IPS-18c (cell line): ENCODE measurements around the gene CD274.
"Not testable (repeated sequence)": the region's sequence is repeated elsewhere in the genome, so short reads cannot be mapped to it uniquely, and the experiment has no call there.

ENCODE experiments used
- H3K4me3 ChIP-seq: 2 replicates; pipeline ENCODE4 v1.7.0; 2013; ENCODE audit warnings: low read depth, mild to moderate bottlenecking, low read length, moderate library complexity; ENCODE audit not compliant: insufficient read depth
- H3K9me3 ChIP-seq: one replicate; pipeline ENCODE4 v1.6.1; 2013; ENCODE audit warnings: mild to moderate bottlenecking, low read length, moderate library complexity; ENCODE audit not compliant: control insufficient read depth, insufficient read depth

The CD274 gene

GRCh38 chr9:5449521-5450358 lies 602 bp upstream of the CD274 start:
- Histone ChIP-seq H3K9me3 (no peaks in the 10 kb centered on the region), H3K4me3 (peak overlapping the region; percentile 5; the same call in 1 of the 2 replicates)

- Histone ChIP-seq H3K4me3 (no peak overlapping the region), H3K9me3 (no peaks in the 10 kb centered on the region)
Measured at GRCh38 chr9:5452286-5452609, 1.9 kb downstream of the CD274 start.

GRCh38 chr9:5453004-5453403 lies 2.7 kb downstream of the CD274 start:
- no peak overlapping the region for H3K4me3 ChIP-seq
- no peaks in the 10 kb centered on the region for H3K9me3 ChIP-seq

- H3K4me3 ChIP-seq = no peak overlapping the region
- H3K9me3 ChIP-seq = no peaks in the 10 kb centered on the region
Measured at GRCh38 chr9:5453673-5454072, 3.3 kb downstream of the CD274 start.

DNA sequence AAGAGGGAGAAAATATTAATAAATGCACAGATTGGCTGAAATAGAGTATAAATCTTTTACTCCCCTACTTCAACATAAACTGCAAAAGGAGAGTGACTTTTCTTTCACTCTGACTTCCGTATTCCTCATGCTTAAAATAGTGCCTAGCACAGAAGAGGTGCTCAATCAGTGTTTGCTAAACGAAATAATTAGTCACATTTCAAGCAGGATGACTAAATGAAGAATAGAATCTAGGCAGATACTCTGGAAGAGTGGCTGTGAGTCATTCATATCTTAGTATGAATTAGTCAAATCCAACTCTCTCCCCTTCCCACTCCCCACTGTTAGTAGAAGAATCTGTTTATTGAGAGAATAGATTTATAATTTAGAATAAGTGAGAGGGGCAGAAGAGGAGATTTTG lies 4.8 kb downstream of the CD274 start:
- Histone ChIP-seq H3K4me3 (no peak overlapping the region), H3K9me3 (no peaks in the 10 kb centered on the region)

- Histone ChIP-seq H3K9me3 (no peaks in the 10 kb centered on the region), H3K4me3 (no peak overlapping the region)
Measured at GRCh38 chr9:5459289-5459829, 9.0 kb downstream of the CD274 start.

DNA sequence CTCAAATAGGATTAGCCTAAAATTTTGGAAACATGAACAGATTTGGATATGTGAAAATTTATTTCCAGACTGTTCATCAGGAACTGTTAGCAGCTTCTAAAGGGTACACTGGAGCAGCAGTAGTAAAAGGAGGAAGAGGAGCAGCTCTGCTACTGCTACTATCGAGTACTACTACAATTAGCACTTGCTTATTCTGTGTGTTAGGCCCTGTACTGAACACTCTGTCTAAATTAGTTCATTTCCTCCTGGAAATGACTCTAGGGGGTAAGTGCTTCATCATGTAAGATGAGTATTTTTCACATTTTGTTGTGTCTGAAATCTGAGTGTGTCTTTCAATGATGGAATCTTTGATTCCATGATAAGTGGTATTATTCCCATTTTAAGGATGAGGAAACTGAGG lies 9.8 kb downstream of the CD274 start:
- Histone ChIP-seq H3K4me3 (no peak overlapping the region), H3K9me3 (no peaks in the 10 kb centered on the region)

DNA sequence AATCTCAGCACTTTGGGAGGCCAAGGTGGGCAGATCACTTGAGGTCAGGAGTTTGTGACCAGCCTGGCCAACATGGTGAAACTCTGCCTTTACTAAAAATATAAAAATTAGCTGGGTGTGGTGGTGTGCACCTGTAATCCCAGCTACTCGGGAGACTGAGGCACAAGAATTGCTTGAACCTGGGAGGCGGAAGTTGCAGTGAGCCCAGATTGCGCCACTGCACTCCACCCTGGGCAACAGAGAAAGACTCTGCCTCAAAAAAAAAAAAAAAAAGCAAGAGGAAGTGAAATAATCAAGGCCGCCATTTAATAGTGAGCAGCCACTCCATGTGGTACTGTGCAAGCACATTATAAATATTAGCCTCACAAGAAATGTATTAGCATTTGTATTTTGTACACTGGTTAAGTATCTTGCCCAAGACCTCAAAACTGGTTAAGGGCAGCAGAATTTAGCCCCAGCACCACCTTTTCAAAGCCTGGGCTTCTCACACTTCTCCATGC lies 14.5 kb downstream of the CD274 start:
- H3K9me3 ChIP-seq, H3K4me3 ChIP-seq: not testable (repeated sequence)

- Histone ChIP-seq H3K4me3 (no peak overlapping the region), H3K9me3 (no peaks in the 10 kb centered on the region)
Measured at GRCh38 chr9:5466005-5466404, 15.7 kb downstream of the CD274 start.

DNA sequence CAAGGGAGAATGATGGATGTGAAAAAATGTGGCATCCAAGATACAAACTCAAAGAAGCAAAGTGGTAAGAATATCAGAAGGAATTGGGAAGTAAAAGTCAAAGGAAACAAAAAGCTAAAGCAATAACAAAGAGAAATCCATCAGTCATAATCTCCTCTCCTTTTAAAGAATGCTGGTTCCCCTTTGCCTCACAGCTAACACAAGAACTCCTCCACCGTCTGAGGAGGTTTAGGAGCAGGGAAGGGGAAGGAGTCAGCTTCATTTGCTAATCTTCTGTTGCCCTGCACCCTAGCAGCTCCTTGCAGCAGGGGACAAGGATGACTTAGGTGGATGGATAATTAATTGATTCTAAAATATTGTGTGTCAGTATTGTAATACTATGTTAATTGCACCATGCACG lies 16.4 kb downstream of the CD274 start:
- Histone ChIP-seq H3K4me3 (no peak overlapping the region), H3K9me3 (no peaks in the 10 kb centered on the region)

GRCh38 chr9:5468850-5469249 lies 18.5 kb downstream of the CD274 start:
- no peak overlapping the region for H3K4me3 ChIP-seq

GRCh38 chr9:5470122-5470521 lies 19.8 kb downstream of the CD274 start:
- Histone ChIP-seq H3K4me3 (no peak overlapping the region), H3K9me3 (no peaks in the 10 kb centered on the region)

More at GRCh38 chr9:5468850-5469249, 18.5 kb downstream of the CD274 start:
- no peaks in the 10 kb centered on the region for H3K9me3 ChIP-seq

DNA sequence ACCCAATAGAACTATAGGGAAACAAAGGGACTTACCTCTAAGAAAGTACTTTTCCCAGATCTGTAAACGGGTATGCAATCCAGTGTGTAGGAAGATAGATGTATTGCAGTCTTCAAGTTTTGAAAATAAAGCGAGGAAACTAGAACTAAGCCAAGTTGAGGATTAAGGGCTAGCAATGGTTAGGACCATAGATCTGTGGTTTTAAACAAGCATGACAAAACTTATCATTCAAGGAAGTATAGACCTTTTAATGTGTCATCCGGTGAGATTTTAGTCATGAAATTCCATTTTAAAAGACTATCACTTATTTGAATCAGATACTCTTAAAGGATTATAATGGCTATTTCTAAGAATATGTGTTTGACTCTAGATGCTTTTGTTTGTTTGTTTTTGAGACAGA lies 20.5 kb downstream of the CD274 start:
- H3K9me3 ChIP-seq = no peaks in the 10 kb centered on the region
- H3K4me3 ChIP-seq = no peak overlapping the region

DNA sequence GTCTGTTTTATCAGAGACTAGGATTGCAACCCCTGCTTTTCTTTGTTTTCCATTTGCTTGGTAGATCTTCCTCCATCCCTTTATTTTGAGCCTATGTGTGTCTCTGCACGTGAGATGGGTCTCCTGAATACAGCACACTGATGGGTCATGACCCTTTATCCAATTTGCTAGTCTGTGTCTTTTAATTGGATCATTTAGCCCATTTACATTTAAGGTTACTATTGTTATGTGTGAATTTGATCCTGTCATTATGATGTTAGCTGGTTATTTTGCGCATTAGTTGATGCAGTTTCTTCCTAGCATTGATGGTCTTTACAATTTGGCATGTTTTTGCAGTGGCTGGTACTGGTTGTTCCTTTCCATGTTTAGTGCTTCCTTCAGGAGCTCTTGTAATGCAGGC lies 25.3 kb downstream of the CD274 start:
- H3K4me3 ChIP-seq = not testable (repeated sequence)

GRCh38 chr9:5478206-5478605 lies 27.9 kb downstream of the CD274 start:
- Histone ChIP-seq H3K4me3 (no peak overlapping the region), H3K9me3 (peaks cover 8% of the 10 kb centered on the region)

More for the DNA sequence above, 25.3 kb downstream of the CD274 start:
- H3K9me3 ChIP-seq = not testable (repeated sequence)

DNA sequence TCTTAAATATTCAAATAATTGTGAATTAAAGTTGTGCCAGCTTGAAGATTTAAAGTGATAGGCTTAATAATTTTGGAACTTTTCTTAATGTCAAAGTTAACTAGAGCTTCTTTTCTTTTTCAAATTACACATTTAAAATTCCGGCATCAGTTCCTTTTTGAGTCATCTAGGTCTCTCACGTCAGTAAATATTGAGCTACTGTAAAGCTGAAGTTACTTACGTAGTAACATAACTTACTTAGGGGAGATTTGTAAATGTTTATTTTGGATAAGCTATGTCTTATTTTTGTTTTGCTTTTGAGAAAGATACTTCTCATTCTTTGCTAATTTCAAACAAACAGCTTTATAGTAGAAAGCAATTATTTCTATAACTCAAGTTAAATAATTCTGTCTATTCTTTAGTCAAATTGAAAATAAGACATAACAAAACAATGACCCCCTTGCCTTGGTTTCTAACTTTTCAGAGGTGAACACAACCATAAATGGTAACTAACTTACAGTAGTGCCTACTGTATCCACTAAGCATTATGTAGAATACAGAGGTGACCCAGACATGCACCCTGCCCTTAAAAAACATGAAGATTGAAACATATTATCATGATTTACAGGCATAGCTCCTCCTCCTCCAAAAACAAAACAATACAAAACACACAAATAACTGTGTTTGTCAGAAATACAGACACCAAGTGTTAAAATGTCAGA lies 29.8 kb downstream of the CD274 start:
- Histone ChIP-seq H3K9me3 (peaks cover 8% of the 10 kb centered on the region), H3K4me3 (no peak overlapping the region)

DNA sequence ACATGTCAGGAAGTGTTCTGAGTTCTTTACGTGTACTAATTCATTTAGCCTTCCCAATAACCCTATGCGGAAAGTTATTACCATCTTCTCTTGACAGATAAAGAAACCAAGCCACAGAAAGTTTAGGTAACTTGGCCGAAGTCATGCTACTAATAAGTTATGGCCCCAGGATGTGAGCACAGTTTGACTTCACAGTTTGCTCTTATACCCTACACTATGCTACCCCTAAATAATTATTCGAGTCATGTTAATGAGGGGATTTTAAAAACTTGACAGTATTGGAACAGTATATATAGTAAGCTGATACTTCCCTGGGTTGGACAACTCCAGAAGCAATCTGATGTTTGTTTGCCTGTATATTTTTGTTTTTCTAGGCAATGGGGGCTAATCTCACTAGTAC lies 30.6 kb downstream of the CD274 start:
- peaks cover 8% of the 10 kb centered on the region for H3K9me3 ChIP-seq
- no peak overlapping the region for H3K4me3 ChIP-seq
